Measurements from ENCODE around the gene RPL32. TPM values are rescaled to one million over a fixed set of nuclear protein-coding genes. Genes with fewer than 3 reads are reported as not detected.

Gene RPL32
- polyA plus RNA-seq, 1 of the 3 experiments (the other 2 are of a cell fraction): 2,311 TPM

- peak; percentile 87; the same call in 1 of the 2 replicates for TF ChIP-seq MAX (IDR thresholded peaks at IDR 0.05; ENCODE audit: low read depth)
- peak; percentile 43 for TF ChIP-seq SMC3 (IDR thresholded peaks at IDR 0.05; ENCODE audit: low read depth, low read length)
- TF ChIP-seq EZH2phosphoT487 (IDR thresholded peaks at IDR 0.05; ENCODE audit: borderline replicate concordance, low read depth): no peak
- no peak for TF ChIP-seq TCF12 (IDR thresholded peaks at IDR 0.05)
- no peak for TF ChIP-seq ZBTB33 (IDR thresholded peaks at IDR 0.05; ENCODE audit: borderline replicate concordance, low read depth)
- TF ChIP-seq POLR2AphosphoS5 (IDR thresholded peaks at IDR 0.05; ENCODE audit: low read depth, low read length): peak; percentile 98
- peak; percentile 97 for TF ChIP-seq ELF1 (IDR thresholded peaks at IDR 0.05)
- no peak for TF ChIP-seq GATA2 (CRISPR knock-in tag; IDR thresholded peaks at IDR 0.05)
- no peak for TF ChIP-seq PBX3 (IDR thresholded peaks at IDR 0.05)
- TF ChIP-seq TEAD4 (IDR thresholded peaks at IDR 0.05; ENCODE audit: borderline replicate concordance, insufficient read depth): no peak
Measured at GRCh38 chr3:12841149-12841969, at the start of gene RPL32 (continued).

- Histone ChIP-seq H3K4me2 (no peak overlapping the region), H3K4me3 (ENCODE audit: low read depth in 2 of 2, low read length in 1 of 2) (no peak overlapping the region), H3K9ac (no peak overlapping the region), H3K36me3 (replicated peaks in 1 of 2; ENCODE audit: control insufficient read depth in 1 of 2, insufficient read depth in 2 of 2, low read length in 1 of 2) (no peaks in the 10 kb centered on the region), H3K9me3 (no peaks in the 10 kb centered on the region), H2AFZ (ENCODE audit: low read depth) (no peak overlapping the region), H3K9me2 (no peaks in the 10 kb centered on the region), H3K27me3 (ENCODE audit: insufficient read depth) (peaks cover 5% of the 10 kb centered on the region; the same call in 1 of the 2 replicates), H3K27ac (ENCODE audit: low read depth in 2 of 2, low read length in 1 of 2) (no peak overlapping the region), H3K79me2 (ENCODE audit: insufficient read depth) (no peaks in the 10 kb centered on the region), H3F3A (replicated peaks; ENCODE audit: insufficient read depth) (no peaks in the 10 kb centered on the region), H3K4me1 (ENCODE audit: control insufficient read depth in 1 of 2, insufficient read depth in 2 of 2, low read depth in 1 of 2, low read length in 1 of 2) (peaks cover 0 to 7% of the 10 kb centered on the region in 2 experiments; a peak in 1 of 4 replicates), H4K20me1 (ENCODE audit: insufficient read depth) (no peaks in the 10 kb centered on the region)
- TF ChIP-seq NRF1 (IDR thresholded peaks at IDR 0.05; ENCODE audit: low read depth, low read length) (no peak), RCOR1 (IDR thresholded peaks at IDR 0.05; ENCODE audit: low read length) (no peak), MEF2A (IDR thresholded peaks at IDR 0.05; ENCODE audit: borderline replicate concordance, low read depth) (no peak), EP300 (IDR thresholded peaks at IDR 0.05; ENCODE audit: borderline replicate concordance in 1 of 2, low read depth in 1 of 2, low read length in 1 of 2) (no peak), GATA2 (CRISPR knock-in tag; IDR thresholded peaks at IDR 0.05) (no peak), JUND (IDR thresholded peaks at IDR 0.05) (no peak), FOXJ3 (CRISPR knock-in tag; IDR thresholded peaks at IDR 0.05) (no peak), RXRA (IDR thresholded peaks at IDR 0.05; ENCODE audit: borderline replicate concordance, low read depth) (no peak), USF1 (IDR thresholded peaks at IDR 0.05; ENCODE audit: borderline replicate concordance, low read depth) (no peak), GABPA (IDR thresholded peaks at IDR 0.05; ENCODE audit: low read depth) (no peak), PBX3 (IDR thresholded peaks at IDR 0.05) (no peak), FOXM1 (IDR thresholded peaks at IDR 0.05; ENCODE audit: low read depth) (no peak), SMC3 (IDR thresholded peaks at IDR 0.05; ENCODE audit: low read depth, low read length) (no peak), EZH2phosphoT487 (IDR thresholded peaks at IDR 0.05; ENCODE audit: borderline replicate concordance, low read depth) (no peak)
- 72% methylated on average over 10 of the region's 10 CpGs for WGBS (ENCODE audit: low lambda C conversion rate)
- POLR2A ChIA-PET: interaction anchor here (0.7 kb wide), 1 partner anchor 50 kb away, joined by 3 read pairs; no protein-coding TSS in a partner anchor
- CTCF ChIA-PET: interaction anchor here (0.9 to 5.6 kb wide), 26 partner anchors 13 to 411 kb away, joined by 3 to 150 read pairs (median 6); partner anchors contain the start of gene RPL32
- DNase-seq: no peak
Measured at GRCh38 chr3:12890610-12891390, 49.4 kb upstream of the RPL32 start.

All from SK-N-SH (cell line).